Tibial nerve (tissue), 4 donors: ENCODE results near the gene GGCX. TPM values are rescaled to one million over a fixed set of nuclear protein-coding genes. Genes with fewer than 3 reads are reported as not detected.

Source experiments
- DNase-seq, 2 donors: peaks; one replicate each; pipeline ENCODE4 v3.0.0-alpha.2; 2019; ENCODE audit warnings: low spot score in 2 of 2
- H3K27ac ChIP-seq, 4 donors: fragments of 200-600 bp; sonication (generic) in 3 of 4; one replicate each; pipeline ENCODE4 v1.5.1; 2017 to 2019; ENCODE audit warnings: mild to moderate bottlenecking in 1 of 4
- H3K27me3 ChIP-seq, 2 donors: fragments of 200-600 bp; sonication (generic) in 1 of 2; one replicate each; pipeline versions ENCODE4 v1.5.1 to v1.6.0; 2017 to 2019
- H3K36me3 ChIP-seq, 3 donors: fragments of 200-600 bp; sonication (generic); one replicate each; pipeline ENCODE4 v1.5.1; 2018 to 2019
- H3K4me1 ChIP-seq, 4 donors: fragments of 200-600 bp; sonication (generic) in 3 of 4; one replicate each; pipeline ENCODE4 v1.5.1; 2017 to 2019
- H3K4me3 ChIP-seq, 4 donors: fragments of 200-600 bp; sonication (generic) in 3 of 4; one replicate each; pipeline ENCODE4 v1.5.1; 2017 to 2019; ENCODE audit warnings: mild to moderate bottlenecking in 1 of 4, moderate library complexity in 1 of 4
- H3K9me3 ChIP-seq, 4 donors: fragments of 200-600 bp; sonication (generic) in 3 of 4; one replicate each; pipeline ENCODE4 v1.5.1; 2017 to 2019
- EP300 ChIP-seq, 2 donors: sonication (generic); formaldehyde crosslinking; IDR thresholded peaks; one replicate each; pipeline ENCODE4 v1.6.1; 2017; ENCODE audit warnings: antibody characterized with exemption in 2 of 2, mild to moderate bottlenecking in 1 of 2
- POLR2A ChIP-seq, 2 donors: fragments of 450-650 bp; IDR thresholded peaks; one replicate each; pipeline ENCODE4 v1.6.1; 2017; ENCODE audit warnings: antibody characterized with exemption in 2 of 2, mild to moderate bottlenecking in 2 of 2, moderate library complexity in 2 of 2
- WGBS, 2 donors: methylation state at CpG; one replicate each; pipeline ENCODE4 v1.1.5; 2018; 5-methylcytosine and 5-hydroxymethylcytosine counted together
- total RNA-seq, 4 donors: library from RNA; depleted of rRNA; stranded (reverse); fragments of >200 nt; gene quantifications; one replicate each; pipeline ENCODE4 v1.1.0, GENCODE V29; 2016
- TF ChIP-seq, protein P1 (sequence below), 5 experiments: fragments of 200-600 bp in 3 of 5; fragments of 450-650 bp in 2 of 5; sonication (generic) in 3 of 5; IDR thresholded peaks; one replicate each; pipeline ENCODE4 v1.5.1; 2016 to 2019; ENCODE audit warnings: antibody characterized with exemption in 5 of 5, mild to moderate bottlenecking in 3 of 5, moderate library complexity in 2 of 5

Gene GGCX
- total RNA-seq, 4 donors from 2014 or later, result 24.7 to 34.3 (median 27.1) TPM

DNA sequence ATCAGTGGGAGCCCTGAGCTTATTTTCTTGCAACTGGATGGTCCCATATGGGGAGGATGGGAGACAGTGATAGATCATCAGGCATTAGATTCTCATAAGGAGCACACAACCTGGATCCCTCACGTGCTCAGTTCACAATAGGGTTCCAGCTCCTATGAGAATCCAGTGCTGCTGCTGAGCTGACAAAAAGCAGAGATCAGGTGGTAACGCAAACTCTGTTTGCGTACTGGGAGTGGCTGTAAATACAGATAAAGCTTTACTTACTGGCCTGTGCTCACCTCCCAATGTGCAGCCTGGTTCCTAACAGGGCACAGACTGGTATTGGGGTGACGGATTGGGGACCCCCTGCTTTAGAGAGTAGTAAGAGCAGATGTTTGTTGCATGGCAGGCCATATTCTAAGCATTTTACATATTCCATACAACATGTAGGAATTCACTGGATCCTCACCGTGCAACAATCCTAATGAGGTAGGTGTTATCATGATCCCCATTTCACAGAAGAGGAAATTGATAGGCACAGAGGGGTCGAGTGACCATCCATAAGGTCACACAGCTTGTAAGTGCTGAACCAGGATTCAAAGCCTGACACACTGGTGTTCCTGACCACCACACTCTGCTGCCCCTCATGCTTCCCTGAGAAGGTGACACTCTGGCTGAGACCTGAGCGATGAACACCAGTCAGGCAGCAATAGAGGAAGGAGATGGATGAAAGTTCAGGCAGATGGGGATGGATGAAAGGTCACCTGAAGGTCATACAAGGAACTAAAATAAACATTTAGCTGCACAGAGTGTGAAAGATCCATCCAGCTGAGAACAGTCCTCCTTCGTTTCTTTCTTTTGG is 38.0 kb downstream of the GGCX start:
- DNase-seq, result no peak
- TF ChIP-seq, protein P1, sequence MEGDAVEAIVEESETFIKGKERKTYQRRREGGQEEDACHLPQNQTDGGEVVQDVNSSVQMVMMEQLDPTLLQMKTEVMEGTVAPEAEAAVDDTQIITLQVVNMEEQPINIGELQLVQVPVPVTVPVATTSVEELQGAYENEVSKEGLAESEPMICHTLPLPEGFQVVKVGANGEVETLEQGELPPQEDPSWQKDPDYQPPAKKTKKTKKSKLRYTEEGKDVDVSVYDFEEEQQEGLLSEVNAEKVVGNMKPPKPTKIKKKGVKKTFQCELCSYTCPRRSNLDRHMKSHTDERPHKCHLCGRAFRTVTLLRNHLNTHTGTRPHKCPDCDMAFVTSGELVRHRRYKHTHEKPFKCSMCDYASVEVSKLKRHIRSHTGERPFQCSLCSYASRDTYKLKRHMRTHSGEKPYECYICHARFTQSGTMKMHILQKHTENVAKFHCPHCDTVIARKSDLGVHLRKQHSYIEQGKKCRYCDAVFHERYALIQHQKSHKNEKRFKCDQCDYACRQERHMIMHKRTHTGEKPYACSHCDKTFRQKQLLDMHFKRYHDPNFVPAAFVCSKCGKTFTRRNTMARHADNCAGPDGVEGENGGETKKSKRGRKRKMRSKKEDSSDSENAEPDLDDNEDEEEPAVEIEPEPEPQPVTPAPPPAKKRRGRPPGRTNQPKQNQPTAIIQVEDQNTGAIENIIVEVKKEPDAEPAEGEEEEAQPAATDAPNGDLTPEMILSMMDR (IDR thresholded peaks at IDR 0.05), result no peak
- TF ChIP-seq EP300 (IDR thresholded peaks at IDR 0.05) (no peak), POLR2A (IDR thresholded peaks at IDR 0.05) (no peak)
- Histone ChIP-seq H3K9me3 (no peaks in the 10 kb centered on the region), H3K4me3 (no peak overlapping the region), H3K27ac (peak overlapping the region in 1 of 4 donors; percentile 73), H3K36me3 (no peaks in the 10 kb centered on the region), H3K4me1 (peaks cover 0 to 18% (median 9%) of the 10 kb centered on the region in 4 donors), H3K27me3 (no peaks in the 10 kb centered on the region)
- WGBS, 2 donors, result 89 to 90% methylated on average over 8 of the region's 8 CpGs

DNA sequence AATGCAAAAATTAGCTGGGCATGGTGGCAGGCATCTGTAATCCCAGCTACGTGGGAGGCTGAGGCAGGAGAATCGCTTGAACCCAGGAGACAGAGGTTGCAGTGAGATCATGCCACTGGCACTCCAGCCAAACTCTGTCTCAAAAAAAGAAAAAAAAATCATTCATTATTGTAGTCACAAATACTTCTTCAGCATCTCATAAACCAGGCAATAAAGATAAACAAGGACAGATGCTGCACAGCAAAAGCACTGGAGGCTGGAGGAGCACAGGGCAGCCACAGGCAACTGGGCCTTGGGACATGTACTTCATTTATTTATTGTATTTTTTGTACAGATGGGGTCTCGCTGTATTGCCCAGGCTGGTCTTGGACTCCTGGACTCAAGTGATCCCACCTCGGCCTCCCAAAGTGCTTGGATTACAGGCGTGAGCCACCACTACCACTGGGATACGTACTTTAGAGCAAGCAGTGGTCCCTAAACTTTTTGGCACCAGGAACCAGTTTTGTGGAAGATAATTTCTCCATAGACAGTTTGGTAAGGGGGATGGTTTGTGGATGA is 39.1 kb downstream of the GGCX start:
- no peaks in the 10 kb centered on the region for H3K36me3 ChIP-seq
- no peak overlapping the region for H3K4me3 ChIP-seq
- H3K27ac ChIP-seq, result no peak overlapping the region
- no peaks in the 10 kb centered on the region for H3K9me3 ChIP-seq
- no peaks in the 10 kb centered on the region for H3K27me3 ChIP-seq
- TF ChIP-seq EP300 (IDR thresholded peaks at IDR 0.05) (no peak), POLR2A (IDR thresholded peaks at IDR 0.05) (no peak)
- TF ChIP-seq, protein P1 (IDR thresholded peaks at IDR 0.05), result no peak
- peaks cover 0 to 18% (median 9%) of the 10 kb centered on the region in 4 donors for H3K4me1 ChIP-seq
- 71 to 81% methylated on average over 6 of the region's 6 CpGs for WGBS, 2 donors
- DNase-seq, result no peak

- no peak for TF ChIP-seq POLR2A (IDR thresholded peaks at IDR 0.05)
- no peak for TF ChIP-seq EP300 (IDR thresholded peaks at IDR 0.05)
- TF ChIP-seq, protein P1 (IDR thresholded peaks at IDR 0.05), result no peak
- Histone ChIP-seq H3K4me1 (peaks cover 0 to under 1% (median 0%) of the 10 kb centered on the region in 4 donors), H3K4me3 (no peak overlapping the region), H3K9me3 (no peaks in the 10 kb centered on the region), H3K27ac (no peak overlapping the region), H3K36me3 (no peaks in the 10 kb centered on the region), H3K27me3 (no peaks in the 10 kb centered on the region)
- no peak for DNase-seq
- 68 to 74% methylated on average over 8 of the region's 8 CpGs for WGBS, 2 donors
These were observed 44.5 kb downstream of the GGCX start for GRCh38 chr2:85516653-85517389.

DNA sequence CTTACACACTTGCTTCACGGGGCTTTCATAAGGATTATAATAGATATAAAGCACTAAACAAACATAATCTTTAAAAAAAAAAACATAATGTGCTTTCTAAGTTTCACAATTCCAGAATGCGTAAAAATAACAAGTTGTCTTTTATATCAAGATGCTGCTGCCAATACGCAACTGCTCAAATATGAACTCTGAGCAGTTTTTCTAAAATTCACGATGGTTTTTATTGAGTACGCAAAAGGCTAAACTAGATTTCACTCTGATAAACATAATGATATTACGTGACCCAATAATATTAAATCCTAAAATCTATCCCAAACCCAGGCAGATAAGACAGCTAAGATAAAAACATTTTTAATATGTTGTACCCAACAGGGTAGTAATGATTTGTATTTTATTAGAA is 47.0 kb downstream of the GGCX start:
- DNase-seq, result no peak
- Histone ChIP-seq H3K4me1 (peaks cover 0 to 10% (median 4%) of the 10 kb centered on the region in 4 donors), H3K27ac (no peak overlapping the region), H3K36me3 (no peaks in the 10 kb centered on the region), H3K4me3 (no peak overlapping the region), H3K9me3 (no peaks in the 10 kb centered on the region), H3K27me3 (no peaks in the 10 kb centered on the region)
- TF ChIP-seq POLR2A (IDR thresholded peaks at IDR 0.05), result no peak
- TF ChIP-seq, protein P1 (IDR thresholded peaks at IDR 0.05), result no peak
- TF ChIP-seq EP300 (IDR thresholded peaks at IDR 0.05), result no peak
- WGBS, 2 donors, result 84 to 86% methylated on average over 6 of the region's 6 CpGs
